ENCODE data around the gene IGSF23. TPM values are rescaled to one million over a fixed set of nuclear protein-coding genes. Genes with fewer than 3 reads are reported as not detected.

The IGSF23 gene
- total and polyA plus RNA-seq, 2 of the 13 experiments (the other 11 are each of a cell fraction or from before 2014, with no cell fraction given): 2.3 to 8.8 TPM

DNA sequence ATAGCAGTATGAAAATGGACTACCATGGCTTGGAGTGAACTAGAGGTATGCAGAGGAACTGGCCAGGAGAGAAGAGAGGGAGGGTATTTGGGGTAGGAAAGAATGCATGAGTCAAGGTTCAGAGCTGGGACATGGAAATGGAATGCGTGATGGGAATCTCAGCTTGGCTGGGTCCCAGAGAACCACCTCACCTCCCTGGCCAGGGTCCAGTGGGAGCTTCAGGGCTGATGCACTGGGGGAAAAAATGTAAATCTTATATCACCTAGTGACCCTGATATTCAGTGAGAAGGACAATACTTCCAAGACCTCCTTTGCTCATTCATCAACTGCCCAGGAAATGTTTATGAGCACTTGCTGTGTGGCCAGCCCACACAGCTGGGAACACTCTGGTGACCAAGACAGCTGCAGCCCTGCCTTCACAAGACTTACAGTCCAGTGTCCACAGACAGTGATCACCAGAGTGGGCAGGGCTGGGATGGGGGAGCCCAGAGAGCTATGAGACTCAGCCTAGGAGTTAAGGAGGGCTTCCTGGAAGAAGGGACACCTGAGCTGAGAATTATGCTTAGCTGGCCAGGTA lies 12.8 kb downstream of the IGSF23 start (continued):
- TF ChIP-seq ZBTB40 (IDR thresholded peaks at IDR 0.05) (no peak), ZBTB40 (CRISPR knock-in tag; IDR thresholded peaks at IDR 0.05) (no peak), ISL2 (CRISPR knock-in tag; IDR thresholded peaks at IDR 0.05) (no peak), BORCS8-MEF2B (CRISPR knock-in tag; IDR thresholded peaks at IDR 0.05) (no peak), CCDC6 (CRISPR knock-in tag; IDR thresholded peaks at IDR 0.05) (no peak), SNRNP70 (IDR thresholded peaks at IDR 0.05; ENCODE audit: low read depth, low read length) (no peak), PHF21A (CRISPR knock-in tag; IDR thresholded peaks at IDR 0.05) (peak; percentile 64; the same call in 1 of the 2 replicates), ELF3 (CRISPR knock-in tag; IDR thresholded peaks at IDR 0.05) (0 out of 2 replicates have a peak, but pooled peaks have one; percentile 25), FOXC1 (CRISPR knock-in tag; IDR thresholded peaks at IDR 0.05; ENCODE audit: borderline replicate concordance) (no peak), ARID2 (CRISPR knock-in tag; IDR thresholded peaks at IDR 0.05; ENCODE audit: borderline replicate concordance) (no peak), MEIS2 (CRISPR knock-in tag; IDR thresholded peaks at IDR 0.05) (no peak), ZNF382 (CRISPR knock-in tag; IDR thresholded peaks at IDR 0.05; ENCODE audit: borderline replicate concordance) (no peak)
- TF ChIP-seq, protein P1, sequence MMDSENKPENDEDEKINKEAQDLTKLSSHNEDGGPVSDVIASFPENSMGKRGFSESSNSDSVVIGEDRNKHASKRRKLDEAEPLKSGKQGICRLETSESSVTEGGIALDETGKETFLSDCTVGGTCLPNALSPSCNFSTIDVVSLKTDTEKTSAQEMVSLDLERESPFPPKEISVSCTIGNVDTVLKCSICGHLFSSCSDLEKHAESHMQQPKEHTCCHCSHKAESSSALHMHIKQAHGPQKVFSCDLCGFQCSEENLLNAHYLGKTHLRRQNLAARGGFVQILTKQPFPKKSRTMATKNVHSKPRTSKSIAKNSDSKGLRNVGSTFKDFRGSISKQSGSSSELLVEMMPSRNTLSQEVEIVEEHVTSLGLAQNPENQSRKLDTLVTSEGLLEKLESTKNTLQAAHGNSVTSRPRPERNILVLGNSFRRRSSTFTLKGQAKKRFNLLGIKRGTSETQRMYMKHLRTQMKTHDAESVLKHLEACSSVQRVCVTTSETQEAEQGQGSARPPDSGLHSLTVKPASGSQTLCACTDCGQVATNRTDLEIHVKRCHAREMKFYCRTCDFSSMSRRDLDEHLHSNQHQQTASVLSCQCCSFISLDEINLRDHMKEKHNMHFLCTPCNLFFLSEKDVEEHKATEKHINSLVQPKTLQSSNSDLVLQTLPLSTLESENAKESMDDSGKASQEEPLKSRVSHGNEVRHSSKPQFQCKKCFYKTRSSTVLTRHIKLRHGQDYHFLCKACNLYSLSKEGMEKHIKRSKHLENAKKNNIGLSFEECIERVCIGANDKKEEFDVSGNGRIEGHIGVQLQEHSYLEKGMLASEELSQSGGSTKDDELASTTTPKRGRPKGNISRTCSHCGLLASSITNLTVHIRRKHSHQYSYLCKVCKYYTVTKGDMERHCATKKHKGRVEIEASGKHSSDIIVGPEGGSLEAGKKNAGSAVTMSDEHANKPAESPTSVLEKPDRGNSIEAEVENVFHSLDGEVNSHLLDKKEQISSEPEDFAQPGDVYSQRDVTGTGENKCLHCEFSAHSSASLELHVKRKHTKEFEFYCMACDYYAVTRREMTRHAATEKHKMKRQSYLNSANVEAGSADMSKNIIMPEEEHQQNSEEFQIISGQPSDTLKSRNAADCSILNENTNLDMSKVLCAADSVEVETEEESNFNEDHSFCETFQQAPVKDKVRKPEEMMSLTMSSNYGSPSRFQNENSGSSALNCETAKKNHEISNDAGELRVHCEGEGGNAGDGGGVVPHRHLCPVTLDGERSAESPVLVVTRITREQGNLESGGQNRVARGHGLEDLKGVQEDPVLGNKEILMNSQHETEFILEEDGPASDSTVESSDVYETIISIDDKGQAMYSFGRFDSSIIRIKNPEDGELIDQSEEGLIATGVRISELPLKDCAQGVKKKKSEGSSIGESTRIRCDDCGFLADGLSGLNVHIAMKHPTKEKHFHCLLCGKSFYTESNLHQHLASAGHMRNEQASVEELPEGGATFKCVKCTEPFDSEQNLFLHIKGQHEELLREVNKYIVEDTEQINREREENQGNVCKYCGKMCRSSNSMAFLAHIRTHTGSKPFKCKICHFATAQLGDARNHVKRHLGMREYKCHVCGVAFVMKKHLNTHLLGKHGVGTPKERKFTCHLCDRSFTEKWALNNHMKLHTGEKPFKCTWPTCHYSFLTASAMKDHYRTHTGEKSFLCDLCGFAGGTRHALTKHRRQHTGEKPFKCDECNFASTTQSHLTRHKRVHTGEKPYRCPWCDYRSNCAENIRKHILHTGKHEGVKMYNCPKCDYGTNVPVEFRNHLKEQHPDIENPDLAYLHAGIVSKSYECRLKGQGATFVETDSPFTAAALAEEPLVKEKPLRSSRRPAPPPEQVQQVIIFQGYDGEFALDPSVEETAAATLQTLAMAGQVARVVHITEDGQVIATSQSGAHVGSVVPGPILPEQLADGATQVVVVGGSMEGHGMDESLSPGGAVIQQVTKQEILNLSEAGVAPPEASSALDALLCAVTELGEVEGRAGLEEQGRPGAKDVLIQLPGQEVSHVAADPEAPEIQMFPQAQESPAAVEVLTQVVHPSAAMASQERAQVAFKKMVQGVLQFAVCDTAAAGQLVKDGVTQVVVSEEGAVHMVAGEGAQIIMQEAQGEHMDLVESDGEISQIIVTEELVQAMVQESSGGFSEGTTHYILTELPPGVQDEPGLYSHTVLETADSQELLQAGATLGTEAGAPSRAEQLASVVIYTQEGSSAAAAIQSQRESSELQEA (CRISPR knock-in tag; IDR thresholded peaks at IDR 0.05; ENCODE audit: not compliant biosample characterization): no peak
